ENCODE measurements around the gene OR52I2. TPM values are rescaled to one million over a fixed set of nuclear protein-coding genes. Genes with fewer than 3 reads are reported as not detected.

Gene OR52I2
- not detected for total RNA-seq

DNA sequence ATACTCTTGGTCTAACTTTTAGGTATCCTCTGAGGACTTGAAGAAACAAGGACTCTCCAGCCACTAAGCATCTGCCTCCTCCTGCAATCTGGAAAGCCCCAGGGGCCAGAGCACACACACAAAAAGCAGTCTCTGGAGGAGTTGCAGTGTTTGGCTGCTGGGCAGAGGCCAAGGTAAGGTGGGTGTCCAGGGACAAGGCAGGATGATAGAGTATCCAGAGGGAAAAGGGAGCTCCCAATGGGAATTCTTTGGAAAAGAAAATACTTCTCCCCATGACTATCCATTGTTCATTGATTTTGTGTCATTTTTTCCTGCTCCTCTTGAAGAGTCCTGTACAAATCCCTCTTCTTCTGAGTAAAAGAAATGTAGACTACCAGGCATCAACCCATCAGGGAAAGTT, at the start of gene OR52I2:
TSS of gene OR52I2 (plus strand) at position 301 of the 400 bp plus-strand sequence.
- no peak for DNase-seq

- DNase-seq, result no peak
These were observed 41.8 kb upstream of the OR52I2 start for GRCh38 chr11:4539603-4540219.

DNA sequence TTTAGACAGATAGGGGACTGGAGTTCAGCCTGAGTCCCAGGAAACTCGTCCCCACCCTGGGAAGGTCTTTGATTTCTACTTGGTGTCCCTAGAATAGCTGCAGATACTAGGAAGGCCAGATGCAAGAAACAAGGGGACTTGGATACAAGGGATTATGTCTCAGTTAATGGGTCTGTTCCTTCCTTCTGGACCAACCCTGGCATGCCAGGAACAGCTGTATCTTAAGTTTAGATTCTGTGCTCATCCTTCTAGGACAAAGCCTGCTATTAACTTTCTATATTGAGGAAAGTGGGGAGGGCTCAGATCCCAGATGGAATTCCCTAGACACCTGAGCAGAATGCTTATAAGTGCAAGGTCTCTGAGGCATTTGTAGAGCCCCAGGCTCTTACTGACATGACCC, 40.5 kb upstream of the OR52I2 start:
- DNase-seq, result no peak

DNA sequence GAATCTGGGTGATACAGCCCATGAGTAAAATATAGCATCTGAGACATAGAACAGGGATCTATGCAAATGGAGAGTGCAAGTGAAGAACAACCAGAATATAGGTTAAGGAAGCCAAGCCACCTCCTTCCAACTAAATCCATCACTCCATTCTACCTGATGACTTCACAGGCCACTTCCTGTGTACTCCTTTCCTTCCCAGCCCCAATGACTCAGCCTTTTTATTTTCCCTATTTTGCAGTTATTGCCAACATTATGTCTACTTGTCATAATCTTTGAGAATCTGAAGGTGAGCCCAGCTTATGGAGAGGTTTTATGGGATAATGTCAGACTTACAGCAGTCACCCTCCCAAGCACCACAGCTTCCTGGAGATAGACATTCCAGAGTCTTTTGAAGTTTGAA, 38.0 kb upstream of the OR52I2 start:
- no peak for DNase-seq

DNA sequence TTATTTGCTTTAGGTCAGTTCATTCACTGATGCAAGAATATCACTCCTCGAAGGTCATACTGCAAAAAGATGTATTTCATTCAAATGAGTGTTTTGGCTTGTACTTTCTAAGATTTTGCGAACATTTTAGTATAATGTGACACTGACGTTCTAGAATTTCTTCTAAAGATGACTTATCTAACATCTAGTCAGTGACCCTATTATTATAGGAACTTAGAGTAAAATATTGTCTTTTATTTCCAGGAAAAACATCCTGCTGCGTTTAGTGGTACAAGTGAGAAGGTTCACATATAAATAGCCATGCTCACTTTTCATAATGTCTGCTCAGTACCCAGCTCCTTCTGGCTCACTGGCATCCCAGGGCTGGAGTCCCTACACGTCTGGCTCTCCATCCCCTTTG, 36.7 kb upstream of the OR52I2 start, which contains the start of gene OR52M1:
TSS of gene OR52M1 (plus strand) at position 301 of the 400 bp plus-strand sequence. CDS start at position 301, 0 bp downstream.
- DNase-seq, result no peak

GRCh38 chr11:4546878-4547277, 34.7 kb upstream of the OR52I2 start:
- DNase-seq, result no peak

DNA sequence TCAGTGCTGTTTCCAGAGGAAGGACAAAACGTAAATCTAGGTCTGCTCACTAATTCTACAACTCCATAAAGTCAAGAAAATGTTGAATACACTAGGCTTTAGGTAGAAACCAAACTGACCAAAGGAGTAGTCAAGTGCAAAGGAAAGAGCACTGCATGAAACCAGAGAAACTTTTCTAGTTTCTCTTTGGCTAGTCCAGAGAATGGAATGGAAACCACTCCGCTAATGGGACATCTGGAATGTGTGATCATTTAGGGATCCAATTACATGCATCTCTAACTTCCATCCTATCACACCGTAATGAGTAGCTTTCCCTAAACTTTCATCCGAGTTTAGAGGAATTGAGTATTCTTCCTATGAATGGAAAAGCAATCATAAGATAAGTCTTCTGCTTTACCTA, 34.1 kb upstream of the OR52I2 start:
- DNase-seq, result no peak

DNA sequence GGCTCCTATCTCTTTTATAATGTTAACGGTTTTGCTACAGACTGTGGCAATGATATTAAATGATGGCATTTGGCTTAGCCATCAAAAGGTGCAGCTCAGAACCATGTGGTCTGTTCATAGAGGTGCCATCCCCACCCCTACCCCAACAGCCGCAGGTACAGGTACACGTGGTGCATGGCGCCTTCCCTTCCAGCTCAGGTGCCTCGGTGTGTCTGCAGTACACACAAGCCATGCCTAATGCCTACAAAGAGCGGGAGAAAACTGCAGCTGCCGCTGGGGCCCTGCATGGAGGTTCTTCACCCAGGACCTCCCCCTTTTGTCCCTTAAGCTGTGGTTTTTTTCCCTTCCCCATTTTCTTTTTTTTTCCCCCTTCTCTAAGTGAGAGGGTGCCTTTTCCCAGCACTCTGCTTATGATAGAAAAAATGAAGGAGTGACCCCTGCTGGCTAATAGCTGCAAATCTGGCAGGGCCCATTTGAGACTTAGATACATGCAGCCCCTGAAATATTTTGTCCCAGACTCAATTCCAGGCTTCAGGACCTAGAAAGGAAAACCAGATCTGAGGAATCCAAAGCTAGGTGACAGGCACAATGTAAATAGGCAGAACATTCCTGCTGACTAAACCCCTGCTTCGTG, 30.1 kb upstream of the OR52I2 start:
- no peak for DNase-seq

DNA sequence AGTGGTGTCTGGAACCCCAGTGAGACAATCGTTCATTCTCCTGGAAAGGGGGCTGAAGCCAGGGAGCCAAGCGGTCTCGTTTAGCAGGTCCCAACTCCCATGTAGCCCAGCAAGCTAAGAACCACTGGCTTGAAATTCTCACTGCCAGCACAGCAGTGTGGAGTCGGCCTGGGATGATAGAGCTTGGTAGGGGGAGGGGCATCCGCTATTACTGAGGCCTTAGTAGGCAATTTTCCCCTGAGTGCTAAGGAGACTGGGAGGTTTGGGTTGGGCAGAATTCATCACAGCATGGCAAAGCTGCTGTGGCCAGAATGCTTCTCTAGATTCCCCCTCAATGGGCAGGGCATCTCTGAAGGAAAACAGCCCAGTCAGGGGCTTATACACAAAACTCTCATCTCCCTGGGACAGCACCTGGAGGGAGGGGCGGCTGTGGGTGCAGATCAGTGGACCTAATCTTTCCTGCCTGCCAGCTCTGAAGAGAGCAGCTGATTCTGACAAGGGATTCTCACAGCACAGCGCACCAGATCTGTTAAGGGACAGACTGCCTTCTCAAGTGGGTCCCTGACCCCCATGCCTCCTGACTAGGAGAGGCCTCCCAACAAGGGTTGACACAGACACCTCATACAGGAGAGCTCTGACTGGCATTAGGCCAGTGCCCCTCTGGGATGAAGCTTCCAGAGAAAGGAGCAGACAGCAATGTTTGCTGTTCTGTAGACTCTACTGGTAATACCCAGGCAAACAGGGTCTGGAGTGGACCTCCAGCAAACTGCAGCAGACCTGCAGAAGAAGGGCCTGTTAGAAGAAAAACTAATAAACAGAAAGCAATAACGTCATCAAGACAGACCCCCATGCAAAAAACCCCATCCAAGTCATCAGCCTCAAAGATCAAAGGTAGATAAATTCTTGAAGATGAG, 21.8 kb upstream of the OR52I2 start:
- no peak for DNase-seq

GRCh38 chr11:4560467-4560866, 21.1 kb upstream of the OR52I2 start:
- no peak for DNase-seq

DNA sequence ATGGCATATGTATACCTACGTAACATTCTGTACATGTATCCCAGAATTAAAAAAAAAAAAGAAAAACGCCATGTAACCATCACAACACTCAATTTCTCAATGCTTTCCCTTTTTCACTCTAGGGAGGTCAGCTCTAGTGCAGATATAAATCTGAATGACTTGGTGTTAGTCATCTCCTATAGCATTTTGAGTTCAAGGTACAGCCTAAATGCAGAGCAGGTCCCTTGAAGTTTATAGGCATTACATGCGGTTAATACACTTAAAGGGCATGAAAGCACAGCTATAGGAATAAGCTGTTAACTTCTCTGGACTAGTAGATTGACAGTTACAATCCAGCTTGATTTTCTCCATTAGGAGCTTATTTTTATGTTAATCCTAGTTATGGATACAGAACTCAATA, 16.2 kb upstream of the OR52I2 start:
- no peak for DNase-seq

GRCh38 chr11:4569075-4569474, 12.5 kb upstream of the OR52I2 start:
- no peak for DNase-seq

DNA sequence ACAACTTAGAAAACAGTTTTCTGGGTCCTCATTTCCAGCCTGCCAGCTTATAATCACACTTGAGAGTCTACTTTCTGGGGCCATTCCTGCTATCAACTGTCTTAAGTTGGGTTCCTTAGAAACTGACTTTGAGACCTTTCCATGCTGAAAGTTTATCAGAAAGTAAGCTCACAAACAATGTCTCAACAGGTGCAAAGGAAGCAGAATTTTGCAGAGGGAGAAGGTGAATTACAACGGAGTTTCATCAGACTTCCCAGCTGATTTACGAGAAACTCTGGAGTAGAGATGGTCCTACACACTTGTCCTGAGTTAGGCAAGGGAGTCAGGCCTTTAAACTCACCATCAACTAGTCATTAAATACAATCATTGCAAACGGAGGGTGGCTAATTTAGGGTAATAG, 4.7 kb upstream of the OR52I2 start:
- DNase-seq, result no peak

- no peak for DNase-seq
These were observed 3.8 kb upstream of the OR52I2 start for GRCh38 chr11:4577761-4578160.

DNA sequence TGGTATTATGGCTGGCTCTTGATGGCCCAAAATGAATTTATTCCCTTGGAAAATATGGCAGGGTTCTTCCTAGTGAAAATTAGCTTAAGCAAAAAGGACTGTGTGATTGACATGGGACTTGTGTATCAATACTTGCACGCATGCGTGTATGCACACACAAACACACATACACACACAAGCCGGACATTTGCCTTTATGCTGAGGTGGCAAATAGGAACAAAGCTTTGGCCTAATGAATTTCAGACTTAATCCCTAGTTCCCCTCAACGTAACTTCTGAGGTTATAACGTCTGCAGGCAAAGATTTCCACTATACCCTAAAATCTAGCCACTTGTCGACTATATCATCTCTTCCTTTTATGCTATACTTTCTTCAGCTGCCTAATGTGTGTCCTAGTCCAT, 2.9 kb upstream of the OR52I2 start:
- no peak for DNase-seq

DNA sequence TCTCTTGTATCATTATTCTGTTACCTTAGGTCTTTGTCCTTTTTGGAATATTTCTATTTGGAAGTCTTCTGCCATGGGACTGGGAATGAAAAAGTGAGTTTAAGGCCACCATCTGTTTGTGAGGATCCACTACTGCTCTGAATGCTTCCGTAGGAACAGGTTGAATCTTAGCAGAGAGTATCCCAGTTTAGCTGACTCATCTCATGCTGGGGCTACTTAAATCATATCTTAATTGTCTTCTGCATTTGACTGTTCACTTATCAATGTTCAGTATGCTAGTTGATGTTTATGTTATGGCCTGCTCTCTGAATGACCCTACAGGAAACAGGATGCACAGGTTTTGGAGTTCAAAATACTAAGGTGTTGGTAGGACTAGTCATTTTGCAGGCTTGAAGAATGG, 1.4 kb upstream of the OR52I2 start:
- no peak for DNase-seq

- no peak for DNase-seq
These were observed 7.5 kb downstream of the OR52I2 start for GRCh38 chr11:4589017-4589416.

- no peak for DNase-seq
These were observed 12.2 kb downstream of the OR52I2 start, which contains the start of gene OR52I1 for GRCh38 chr11:4593739-4594138. Gene OR52I1, plus strand, starts transcription at chr11:4594039. Its CDS starts 0 bp downstream, at chr11:4594039.

DNA sequence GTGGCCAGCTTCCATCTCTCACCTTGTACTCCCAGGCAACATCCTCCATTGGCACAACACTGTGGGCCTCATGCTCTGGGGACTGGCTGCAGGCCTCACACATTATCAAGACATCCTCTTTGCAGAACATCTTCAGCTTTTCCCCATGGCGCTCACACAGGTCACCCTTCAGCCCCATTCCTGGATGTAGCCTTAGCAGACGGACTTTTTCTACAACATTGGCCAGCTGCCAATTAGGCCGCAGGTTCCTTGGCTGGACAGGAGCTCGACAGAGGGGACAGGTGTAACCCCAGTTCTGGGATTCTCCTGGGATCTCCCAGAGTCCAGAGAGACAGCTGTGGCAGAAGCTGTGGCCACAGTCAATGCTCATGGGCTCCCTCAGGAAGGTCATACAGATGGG, 23.5 kb downstream of the OR52I2 start:
- DNase-seq, result no peak

- no peak for DNase-seq
These were observed 24.9 kb downstream of the OR52I2 start for GRCh38 chr11:4606231-4607015.

DNA sequence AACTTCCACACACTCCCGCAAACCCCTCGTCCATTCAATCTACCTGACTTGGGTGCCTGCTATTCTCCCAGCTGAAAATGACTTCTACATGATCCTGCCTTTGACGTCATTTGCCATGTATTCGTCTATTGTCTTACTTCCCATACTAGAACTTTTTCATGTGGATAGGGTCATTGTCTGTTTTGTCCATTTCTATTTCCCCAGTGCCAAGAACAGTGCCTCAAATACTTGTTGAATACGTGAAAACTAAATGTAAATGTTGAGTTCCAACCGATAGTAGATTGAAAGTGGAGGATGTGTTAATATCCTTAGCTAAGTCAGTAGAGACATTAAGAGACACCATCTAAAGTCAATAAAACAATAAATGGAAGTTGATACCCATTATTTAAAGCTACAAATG, 25.6 kb downstream of the OR52I2 start:
- no peak for DNase-seq
